PC-3 (cell line): ENCODE data around the gene ZNF225. TPM values are rescaled to one million over a fixed set of nuclear protein-coding genes. Genes with fewer than 3 reads are reported as not detected.

Experiments
- ATAC-seq: fragments of 200-7000 bp; cut with Tn5 transposase; 2 replicates; pipeline ENCODE4 v1.9.1; 2020; ENCODE audit warnings: mild to moderate bottlenecking, moderate library complexity
- BruUV-seq: library from RNA; stranded (reverse); fragments of 400-500 nt; replicated peaks from 2 replicates; lab custom pipeline; 2021; lab: Mats Ljungman, UMichigan
- CTCF ChIA-PET: fragments of 300-600 bp; sonication (Branson Sonifier 250); formaldehyde crosslinking; loops from one replicate; lab custom pipeline; 2022; ENCODE audit warnings: antibody characterized with exemption; lab: Charles Lee
- POLR2A ChIA-PET: fragments of 300-600 bp; sonication (Branson Sonifier 250); formaldehyde crosslinking; loops from one replicate; lab custom pipeline; 2022; ENCODE audit warnings: antibody characterized with exemption; ENCODE audit not compliant: unreplicated experiment; lab: Charles Lee
- DNase-seq: peaks from one replicate; pipeline ENCODE4 v3.0.0-alpha.2; 2015
- H2AFZ ChIP-seq: fragments of 300-600 bp; sonication (generic); 2 replicates; pipeline ENCODE4 v1.6.0; 2016; ENCODE audit warnings: antibody characterized with exemption, low read length
- H3F3A ChIP-seq: fragments of 300-600 bp; sonication (generic); one replicate; pipeline ENCODE4 v1.6.0; 2017; ENCODE audit warnings: antibody characterized with exemption, low read length, control low read depth, mild to moderate bottlenecking; ENCODE audit not compliant: unreplicated experiment
- H3K27ac ChIP-seq: fragments of 300-600 bp; sonication (generic); 2 replicates; pipeline ENCODE4 v1.5.1; 2016; ENCODE audit warnings: mild to moderate bottlenecking, low read length
- H3K27me3 ChIP-seq: fragments of 300-600 bp; sonication (generic); 2 replicates; pipeline ENCODE4 v1.6.1; 2016; ENCODE audit warnings: low read length, mixed read lengths
- H3K36me3 ChIP-seq: fragments of 300-600 bp; sonication (generic); 2 replicates; pipeline ENCODE4 v1.6.1; 2016; ENCODE audit warnings: low read depth, mixed run types, low read length, mixed read lengths
- H3K4me1 ChIP-seq: fragments of 300-600 bp; sonication (generic); 2 replicates; pipeline ENCODE4 v1.5.1; 2016; ENCODE audit warnings: low read length; ENCODE audit not compliant: insufficient read depth
- H3K4me2 ChIP-seq: fragments of 300-600 bp; sonication (generic); 2 replicates; pipeline ENCODE4 v1.6.0; 2016; ENCODE audit warnings: low read length
- H3K4me3 ChIP-seq: fragments of 300-600 bp; sonication (generic); 2 replicates; pipeline ENCODE4 v1.5.1; 2016; ENCODE audit warnings: mild to moderate bottlenecking, low read length, mixed read lengths
- H3K79me2 ChIP-seq: fragments of 300-600 bp; sonication (generic); 2 replicates; pipeline ENCODE4 v1.6.1; 2017; ENCODE audit warnings: low read length, mixed read lengths
- H3K9ac ChIP-seq: fragments of 300-600 bp; sonication (generic); 2 replicates; pipeline ENCODE4 v1.6.0; 2016; ENCODE audit warnings: mild to moderate bottlenecking, low read length
- H3K9me2 ChIP-seq: fragments of 300-600 bp; sonication (generic); replicated peaks from 2 replicates; pipeline ENCODE4 v1.6.1; 2016; ENCODE audit warnings: mixed run types, low read length, mixed read lengths
- H3K9me3 ChIP-seq: fragments of 300-600 bp; sonication (generic); 2 replicates; pipeline ENCODE4 v1.6.1; 2016; ENCODE audit warnings: low read length, mixed read lengths
- H4K20me1 ChIP-seq: fragments of 300-600 bp; sonication (generic); 2 replicates; pipeline ENCODE4 v1.6.1; 2016; ENCODE audit warnings: low read length, mixed read lengths
- CTCF ChIP-seq: fragments of 300-600 bp; sonication (generic); conservative IDR thresholded peaks from 2 replicates; pipeline ENCODE4 v1.5.1; 2017; ENCODE audit warnings: antibody characterized with exemption, low read depth, mild to moderate bottlenecking, low read length
- EZH2 ChIP-seq: fragments of 300-600 bp; sonication (generic); IDR thresholded peaks from one replicate; pipeline ENCODE4 v1.6.1; 2017; ENCODE audit warnings: antibody characterized with exemption, mild to moderate bottlenecking, low read length; ENCODE audit not compliant: unreplicated experiment
- EZH2phosphoT487 ChIP-seq: fragments of 300-600 bp; sonication (generic); IDR thresholded peaks from 2 replicates; pipeline ENCODE4 v1.6.1; 2018; ENCODE audit warnings: mild to moderate bottlenecking, antibody characterized with exemption, low read length, borderline replicate concordance
- intact Hi-C: fragments of 100-400 bp; cut with micrococcal nuclease; formaldehyde crosslinking; loops from 2 replicates; pipeline ENCODE4 v1.9.0; 2023
- total RNA-seq: library from RNA; depleted of rRNA; stranded (reverse); fragments of >200 nt; gene quantifications from 2 replicates; pipeline ENCODE4 v1.2.3, GENCODE V29; 2014; rRNA removed

Gene ZNF225
- total RNA-seq, 1 experiment from 2014 or later = 1.6 TPM

GRCh38 chr19:44180968-44181367 lies 67.8 kb downstream of the ZNF225 start:
- no peak overlapping the region for H2AFZ ChIP-seq
- no peaks in the 10 kb centered on the region for H3K9me3 ChIP-seq
- POLR2A ChIA-PET = no interaction called here

GRCh38 chr19:44182145-44182544 lies 68.9 kb downstream of the ZNF225 start:
- TF ChIP-seq CTCF (no peak), EZH2phosphoT487 (no peak), EZH2 (no peak)
- H3K27me3 ChIP-seq = no peaks in the 10 kb centered on the region
- no peak overlapping the region for H3K4me2 ChIP-seq
- no peak overlapping the region for H3K27ac ChIP-seq
- no peaks in the 10 kb centered on the region for H3K79me2 ChIP-seq
- H3K9ac ChIP-seq = no peak overlapping the region
- CTCF ChIA-PET = no interaction called here
- POLR2A ChIA-PET = no interaction called here
- ATAC-seq = no peak
- H3K9me3 ChIP-seq = no peaks in the 10 kb centered on the region
- no peaks in the 10 kb centered on the region for H3K36me3 ChIP-seq
- H3K4me3 ChIP-seq = no peak overlapping the region
- no peaks in the 10 kb centered on the region for H4K20me1 ChIP-seq
- BruUV-seq = no TSS peak
- intact Hi-C loops = no loop called here
- no peaks in the 10 kb centered on the region for H3F3A ChIP-seq
- DNase-seq = no peak
- H2AFZ ChIP-seq = no peak overlapping the region
- H3K9me2 ChIP-seq = no peaks in the 10 kb centered on the region
- no peaks in the 10 kb centered on the region for H3K4me1 ChIP-seq

More at GRCh38 chr19:44180968-44181367, 67.8 kb downstream of the ZNF225 start:
- Histone ChIP-seq H3K36me3 (peaks cover 10% of the 10 kb centered on the region), H3K4me1 (no peaks in the 10 kb centered on the region), H3K27ac (no peak overlapping the region), H3K9me2 (no peaks in the 10 kb centered on the region), H3K4me3 (no peak overlapping the region), H4K20me1 (no peaks in the 10 kb centered on the region), H3K79me2 (no peaks in the 10 kb centered on the region), H3K4me2 (no peak overlapping the region), H3K9ac (no peak overlapping the region), H3F3A (no peaks in the 10 kb centered on the region), H3K27me3 (no peaks in the 10 kb centered on the region)
- TF ChIP-seq EZH2 (no peak), EZH2phosphoT487 (no peak), CTCF (no peak)
- CTCF ChIA-PET = no interaction called here
- DNase-seq (no peak), ATAC-seq (no peak)
- intact Hi-C loops = no loop called here
- BruUV-seq = no TSS peak

Other genes with a start within 250 kb of the ZNF225 start
- gene ZNF404, start 229.4 kb upstream of the ZNF225 start, total RNA-seq = 0.46 TPM in 1 of 2 replicates, not detected in the other
- gene ZNF45, start 178.1 kb upstream of the ZNF225 start, total RNA-seq = 5.8 and 7.8 TPM in 2 replicates
- 0.55 and 2.1 TPM in 2 replicates for gene ZNF221, start 162.2 kb upstream of the ZNF225 start, total RNA-seq
- 3.1 and 4.4 TPM in 2 replicates for gene ZNF155, start 129.2 kb upstream of the ZNF225 start, total RNA-seq
- gene ZNF230, start 110.4 kb upstream of the ZNF225 start, total RNA-seq = 0.52 and 1.0 TPM in 2 replicates
- gene ZNF222, start 88.0 kb upstream of the ZNF225 start, total RNA-seq = 0.95 and 2.0 TPM in 2 replicates
- gene ZNF223, start 61.4 kb upstream of the ZNF225 start, total RNA-seq = not detected in 2 replicates
- 0.69 and 0.81 TPM in 2 replicates for gene ZNF284, start 41.2 kb upstream of the ZNF225 start, total RNA-seq
- gene ZNF224, start 19.0 kb upstream of the ZNF225 start, total RNA-seq = 5.6 and 11.0 TPM in 2 replicates
- gene ZNF234, start 28.2 kb downstream of the ZNF225 start, total RNA-seq = 1.3 and 1.6 TPM in 2 replicates
- gene ZNF226, start 51.7 kb downstream of the ZNF225 start, total RNA-seq = 4.8 and 6.0 TPM in 2 replicates
- gene ZNF227, start 99.1 kb downstream of the ZNF225 start, total RNA-seq = 4.9 and 8.7 TPM in 2 replicates
- 0.69 and 0.73 TPM in 2 replicates for gene ZNF233, start 146.5 kb downstream of the ZNF225 start, total RNA-seq
- 0.92 and 1.0 TPM in 2 replicates for gene ZNF235, start 191.6 kb downstream of the ZNF225 start, total RNA-seq
- 1.9 and 2.5 TPM in 2 replicates for gene ZNF112, start 243.3 kb downstream of the ZNF225 start, total RNA-seq